Measurements from ENCODE around the gene USP40.

USP40 gene

GRCh38 chr2:233546774-233547173 is 19.8 kb downstream of the USP40 start:
- H3K18ac ChIP-seq (ENCODE audit: low read length) = no peak overlapping the region
- no peak overlapping the region for H3K23ac ChIP-seq (ENCODE audit: low read depth, low read length, poor library complexity)
- no peaks in the 10 kb centered on the region for H3K79me1 ChIP-seq (ENCODE audit: low read depth, low read length)
- no peak overlapping the region for H2AFZ ChIP-seq (ENCODE audit: low read length)
- no peak overlapping the region for H3K27ac ChIP-seq (replicated peaks; ENCODE audit: low read length)
- H2BK15ac ChIP-seq (ENCODE audit: low read length) = no peak overlapping the region
- H4K8ac ChIP-seq (ENCODE audit: low read depth, low read length) = no peak overlapping the region
- H3K4me1 ChIP-seq (ENCODE audit: control insufficient read depth in 2 of 2, insufficient read depth in 1 of 2, low read depth in 1 of 2, low read length in 2 of 2) = peaks cover 0 to 8% of the 10 kb centered on the region in 2 donors
- WGBS, 2 donors (ENCODE audit: extremely low coverage in 2 of 2, insufficient read length in 2 of 2, insufficient replicate concordance in 1 of 2) = no CpG with 5 or more reads among the region's 4 CpGs
- no peak overlapping the region for H3K4me2 ChIP-seq (ENCODE audit: insufficient read depth, low read length, poor library complexity, severe bottlenecking)
- peaks cover 0 to 30% of the 10 kb centered on the region in 2 donors for H3K36me3 ChIP-seq (replicated peaks in 1 of 2; ENCODE audit: control insufficient read depth in 2 of 2, insufficient read depth in 2 of 2, low read length in 2 of 2)
- no peak overlapping the region for H2AK5ac ChIP-seq (ENCODE audit: low read depth, low read length)
- no peaks in the 10 kb centered on the region for H3K27me3 ChIP-seq (ENCODE audit: control insufficient read depth in 3 of 3, insufficient read depth in 3 of 3, low read depth in 1 of 3, low read length in 3 of 3)
- no peaks in the 10 kb centered on the region for H3K9me3 ChIP-seq (replicated peaks in 1 of 2; ENCODE audit: control insufficient read depth in 2 of 2, insufficient read depth in 1 of 2, low read depth in 1 of 2, low read length in 2 of 2)
- no peak overlapping the region for H3K14ac ChIP-seq (ENCODE audit: low read length)
- no peak overlapping the region for H3K4ac ChIP-seq (ENCODE audit: low read length)
- no peak overlapping the region for H3K4me3 ChIP-seq (ENCODE audit: low read length in 2 of 2)
- H2BK5ac ChIP-seq (ENCODE audit: low read length) = no peak overlapping the region
- no peak for DNase-seq (ENCODE audit: low spot score)
- no peak overlapping the region for H3K9ac ChIP-seq (ENCODE audit: low read depth, low read length, poor library complexity)
- H2BK12ac ChIP-seq (ENCODE audit: low read length) = no peak overlapping the region
- H4K91ac ChIP-seq (ENCODE audit: low read depth, low read length, poor library complexity) = no peak overlapping the region
- H2BK120ac ChIP-seq (ENCODE audit: low read depth, low read length) = no peak overlapping the region

- peaks cover 0 to 23% of the 10 kb centered on the region in 2 donors for H3K36me3 ChIP-seq (replicated peaks in 1 of 2; ENCODE audit: control insufficient read depth in 2 of 2, insufficient read depth in 2 of 2, low read length in 2 of 2)
- no peak overlapping the region for H3K18ac ChIP-seq (ENCODE audit: low read length)
Observed at GRCh38 chr2:233546101-233546500, 20.5 kb downstream of the USP40 start.

GRCh38 chr2:233544200-233544610 is 22.4 kb downstream of the USP40 start:
- DNase-seq (ENCODE audit: low spot score) = no peak
- Histone ChIP-seq H3K27ac (replicated peaks; ENCODE audit: low read length) (no peak overlapping the region), H3K14ac (ENCODE audit: low read length) (no peak overlapping the region), H3K9ac (ENCODE audit: low read depth, low read length, poor library complexity) (no peak overlapping the region), H2BK120ac (ENCODE audit: low read depth, low read length) (no peak overlapping the region), H2AK5ac (ENCODE audit: low read depth, low read length) (no peak overlapping the region), H2BK12ac (ENCODE audit: low read length) (no peak overlapping the region), H3K4ac (ENCODE audit: low read length) (no peak overlapping the region), H3K27me3 (ENCODE audit: control insufficient read depth in 3 of 3, insufficient read depth in 3 of 3, low read depth in 1 of 3, low read length in 3 of 3) (no peaks in the 10 kb centered on the region), H3K79me1 (ENCODE audit: low read depth, low read length) (no peaks in the 10 kb centered on the region), H3K23ac (ENCODE audit: low read depth, low read length, poor library complexity) (no peak overlapping the region), H4K8ac (ENCODE audit: low read depth, low read length) (no peak overlapping the region), H4K91ac (ENCODE audit: low read depth, low read length, poor library complexity) (no peak overlapping the region), H3K36me3 (replicated peaks in 1 of 2; ENCODE audit: control insufficient read depth in 2 of 2, insufficient read depth in 2 of 2, low read length in 2 of 2) (peaks cover 0 to 29% of the 10 kb centered on the region in 2 donors), H2AFZ (ENCODE audit: low read length) (no peak overlapping the region), H3K4me2 (ENCODE audit: insufficient read depth, low read length, poor library complexity, severe bottlenecking) (no peak overlapping the region), H3K4me1 (ENCODE audit: control insufficient read depth in 2 of 2, insufficient read depth in 1 of 2, low read depth in 1 of 2, low read length in 2 of 2) (peaks cover 0 to 8% of the 10 kb centered on the region in 2 donors), H3K4me3 (ENCODE audit: low read length in 2 of 2) (no peak overlapping the region), H3K18ac (ENCODE audit: low read length) (no peak overlapping the region), H2BK5ac (ENCODE audit: low read length) (no peak overlapping the region), H3K9me3 (replicated peaks in 1 of 2; ENCODE audit: control insufficient read depth in 2 of 2, insufficient read depth in 1 of 2, low read depth in 1 of 2, low read length in 2 of 2) (no peaks in the 10 kb centered on the region), H2BK15ac (ENCODE audit: low read length) (no peak overlapping the region)
- no CpG with 5 or more reads among the region's 5 CpGs for WGBS, 2 donors (ENCODE audit: extremely low coverage in 2 of 2, insufficient read length in 2 of 2, insufficient replicate concordance in 1 of 2)

More at GRCh38 chr2:233546101-233546500, 20.5 kb downstream of the USP40 start:
- Histone ChIP-seq H3K4ac (ENCODE audit: low read length) (no peak overlapping the region), H2BK12ac (ENCODE audit: low read length) (no peak overlapping the region), H2AK5ac (ENCODE audit: low read depth, low read length) (no peak overlapping the region), H3K14ac (ENCODE audit: low read length) (no peak overlapping the region), H3K23ac (ENCODE audit: low read depth, low read length, poor library complexity) (no peak overlapping the region), H3K79me1 (ENCODE audit: low read depth, low read length) (no peaks in the 10 kb centered on the region), H3K27ac (replicated peaks; ENCODE audit: low read length) (no peak overlapping the region), H3K9ac (ENCODE audit: low read depth, low read length, poor library complexity) (no peak overlapping the region), H3K9me3 (replicated peaks in 1 of 2; ENCODE audit: control insufficient read depth in 2 of 2, insufficient read depth in 1 of 2, low read depth in 1 of 2, low read length in 2 of 2) (no peaks in the 10 kb centered on the region), H2BK120ac (ENCODE audit: low read depth, low read length) (no peak overlapping the region), H3K4me3 (ENCODE audit: low read length in 2 of 2) (no peak overlapping the region), H4K8ac (ENCODE audit: low read depth, low read length) (no peak overlapping the region), H4K91ac (ENCODE audit: low read depth, low read length, poor library complexity) (no peak overlapping the region), H3K27me3 (ENCODE audit: control insufficient read depth in 3 of 3, insufficient read depth in 3 of 3, low read depth in 1 of 3, low read length in 3 of 3) (no peaks in the 10 kb centered on the region), H3K4me1 (ENCODE audit: control insufficient read depth in 2 of 2, insufficient read depth in 1 of 2, low read depth in 1 of 2, low read length in 2 of 2) (peaks cover 0 to 8% of the 10 kb centered on the region in 2 donors), H2BK15ac (ENCODE audit: low read length) (no peak overlapping the region), H3K4me2 (ENCODE audit: insufficient read depth, low read length, poor library complexity, severe bottlenecking) (no peak overlapping the region), H2BK5ac (ENCODE audit: low read length) (no peak overlapping the region), H2AFZ (ENCODE audit: low read length) (no peak overlapping the region)
- DNase-seq (ENCODE audit: low spot score) = no peak

- Histone ChIP-seq H3K4me1 (ENCODE audit: control insufficient read depth in 2 of 2, insufficient read depth in 1 of 2, low read depth in 1 of 2, low read length in 2 of 2) (peaks cover 0 to 8% of the 10 kb centered on the region in 2 donors), H3K27ac (replicated peaks; ENCODE audit: low read length) (no peak overlapping the region), H3K4me3 (ENCODE audit: low read length in 2 of 2) (no peak overlapping the region), H2BK12ac (ENCODE audit: low read length) (no peak overlapping the region), H2AFZ (ENCODE audit: low read length) (no peak overlapping the region), H2AK5ac (ENCODE audit: low read depth, low read length) (no peak overlapping the region), H3K4me2 (ENCODE audit: insufficient read depth, low read length, poor library complexity, severe bottlenecking) (no peak overlapping the region), H3K36me3 (replicated peaks in 1 of 2; ENCODE audit: control insufficient read depth in 2 of 2, insufficient read depth in 2 of 2, low read length in 2 of 2) (peaks cover 0 to 15% of the 10 kb centered on the region in 2 donors), H2BK120ac (ENCODE audit: low read depth, low read length) (no peak overlapping the region), H4K8ac (ENCODE audit: low read depth, low read length) (no peak overlapping the region), H3K27me3 (ENCODE audit: control insufficient read depth in 3 of 3, insufficient read depth in 3 of 3, low read depth in 1 of 3, low read length in 3 of 3) (no peaks in the 10 kb centered on the region), H3K4ac (ENCODE audit: low read length) (no peak overlapping the region), H3K9me3 (replicated peaks in 1 of 2; ENCODE audit: control insufficient read depth in 2 of 2, insufficient read depth in 1 of 2, low read depth in 1 of 2, low read length in 2 of 2) (no peaks in the 10 kb centered on the region), H3K18ac (ENCODE audit: low read length) (no peak overlapping the region), H3K9ac (ENCODE audit: low read depth, low read length, poor library complexity) (no peak overlapping the region), H3K14ac (ENCODE audit: low read length) (no peak overlapping the region), H3K23ac (ENCODE audit: low read depth, low read length, poor library complexity) (no peak overlapping the region), H3K79me1 (ENCODE audit: low read depth, low read length) (no peaks in the 10 kb centered on the region), H2BK15ac (ENCODE audit: low read length) (no peak overlapping the region), H4K91ac (ENCODE audit: low read depth, low read length, poor library complexity) (no peak overlapping the region), H2BK5ac (ENCODE audit: low read length) (no peak overlapping the region)
- no CpG with 5 or more reads among the region's 5 CpGs for WGBS, 2 donors (ENCODE audit: extremely low coverage in 2 of 2, insufficient read length in 2 of 2, insufficient replicate concordance in 1 of 2)
- DNase-seq (ENCODE audit: low spot score) = no peak
Observed at GRCh38 chr2:233542507-233542906, 24.1 kb downstream of the USP40 start.

Measured in neuronal stem cell (in vitro differentiated cells).